Measurements from ENCODE around the gene CNBD2.

The CNBD2 gene

DNA sequence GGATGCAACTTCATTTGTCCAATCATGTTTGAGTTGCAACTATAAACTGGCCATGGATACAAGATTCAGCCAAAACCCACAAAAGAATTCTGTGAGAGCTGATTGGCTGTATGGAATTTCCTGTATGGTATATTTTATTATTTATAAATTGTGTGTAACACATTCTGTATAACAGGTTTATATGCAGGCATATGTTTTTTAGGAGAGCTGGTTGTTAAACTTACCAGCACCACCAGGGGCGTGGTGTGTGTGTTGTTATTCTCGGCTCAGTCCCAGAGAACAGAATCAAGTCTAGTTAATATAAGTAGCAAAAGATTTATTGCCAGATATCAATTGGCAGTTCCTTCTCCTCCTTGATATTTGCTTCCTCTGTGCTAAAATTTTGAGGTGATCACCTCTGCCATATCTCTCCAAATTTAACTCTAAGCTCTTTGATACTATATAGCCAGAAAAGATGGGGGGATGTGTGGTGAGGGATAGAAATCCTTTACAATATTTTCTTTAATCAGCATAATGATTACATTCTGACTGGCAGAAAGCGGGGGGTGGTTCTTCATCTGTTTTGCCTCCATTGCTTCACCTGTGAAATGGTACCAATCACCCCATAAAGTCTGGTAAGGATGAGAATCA lies 22.9 kb downstream of the CNBD2 start:
- TF ChIP-seq SIN3A (IDR thresholded peaks at IDR 0.05; ENCODE audit: borderline replicate concordance, insufficient read depth, low read length) (no peak), TAF1 (IDR thresholded peaks at IDR 0.05; ENCODE audit: borderline replicate concordance, insufficient read depth, low read length) (no peak), FOXP2 (optimal IDR thresholded peaks at IDR 0.05; ENCODE audit: borderline replicate concordance, extremely low read depth, extremely low read length, insufficient read depth) (no peak), POLR2AphosphoS5 (IDR thresholded peaks at IDR 0.05; ENCODE audit: low read depth, low read length) (no peak)
- TF ChIP-seq, protein P1, sequence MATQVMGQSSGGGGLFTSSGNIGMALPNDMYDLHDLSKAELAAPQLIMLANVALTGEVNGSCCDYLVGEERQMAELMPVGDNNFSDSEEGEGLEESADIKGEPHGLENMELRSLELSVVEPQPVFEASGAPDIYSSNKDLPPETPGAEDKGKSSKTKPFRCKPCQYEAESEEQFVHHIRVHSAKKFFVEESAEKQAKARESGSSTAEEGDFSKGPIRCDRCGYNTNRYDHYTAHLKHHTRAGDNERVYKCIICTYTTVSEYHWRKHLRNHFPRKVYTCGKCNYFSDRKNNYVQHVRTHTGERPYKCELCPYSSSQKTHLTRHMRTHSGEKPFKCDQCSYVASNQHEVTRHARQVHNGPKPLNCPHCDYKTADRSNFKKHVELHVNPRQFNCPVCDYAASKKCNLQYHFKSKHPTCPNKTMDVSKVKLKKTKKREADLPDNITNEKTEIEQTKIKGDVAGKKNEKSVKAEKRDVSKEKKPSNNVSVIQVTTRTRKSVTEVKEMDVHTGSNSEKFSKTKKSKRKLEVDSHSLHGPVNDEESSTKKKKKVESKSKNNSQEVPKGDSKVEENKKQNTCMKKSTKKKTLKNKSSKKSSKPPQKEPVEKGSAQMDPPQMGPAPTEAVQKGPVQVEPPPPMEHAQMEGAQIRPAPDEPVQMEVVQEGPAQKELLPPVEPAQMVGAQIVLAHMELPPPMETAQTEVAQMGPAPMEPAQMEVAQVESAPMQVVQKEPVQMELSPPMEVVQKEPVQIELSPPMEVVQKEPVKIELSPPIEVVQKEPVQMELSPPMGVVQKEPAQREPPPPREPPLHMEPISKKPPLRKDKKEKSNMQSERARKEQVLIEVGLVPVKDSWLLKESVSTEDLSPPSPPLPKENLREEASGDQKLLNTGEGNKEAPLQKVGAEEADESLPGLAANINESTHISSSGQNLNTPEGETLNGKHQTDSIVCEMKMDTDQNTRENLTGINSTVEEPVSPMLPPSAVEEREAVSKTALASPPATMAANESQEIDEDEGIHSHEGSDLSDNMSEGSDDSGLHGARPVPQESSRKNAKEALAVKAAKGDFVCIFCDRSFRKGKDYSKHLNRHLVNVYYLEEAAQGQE (IDR thresholded peaks at IDR 0.05; ENCODE audit: insufficient read depth in 1 of 2, low read depth in 2 of 2, low read length in 2 of 2) = no peak

DNA sequence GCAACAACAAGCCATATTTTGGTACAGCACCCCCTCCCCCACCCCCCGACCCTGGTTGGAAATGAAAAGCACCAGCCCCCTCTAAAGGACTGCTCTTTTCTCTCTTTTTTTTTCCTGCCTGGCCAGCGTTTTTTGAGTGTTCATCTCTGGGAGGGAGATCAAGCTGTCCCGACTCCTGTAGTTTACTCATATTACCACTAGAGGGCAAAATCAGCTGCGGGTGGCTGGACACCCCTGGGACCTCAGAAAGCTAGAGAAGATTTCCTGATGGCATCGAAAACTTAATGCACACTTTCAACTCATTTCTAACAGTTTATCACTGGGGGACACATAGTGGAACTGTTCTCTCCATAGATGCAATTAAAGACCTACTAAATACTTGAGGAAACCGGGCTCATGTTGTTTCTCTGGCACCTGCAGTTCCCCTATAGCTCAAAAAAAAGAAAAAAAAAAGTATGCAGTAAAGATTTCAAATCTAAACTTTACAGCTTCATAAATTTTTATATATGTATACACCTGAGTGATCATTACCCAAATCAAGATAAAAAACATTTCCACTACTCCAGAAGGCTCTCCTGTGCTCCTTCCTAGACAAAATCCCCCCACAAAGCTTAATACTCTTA lies 24.4 kb downstream of the CNBD2 start:
- TF ChIP-seq SIN3A (IDR thresholded peaks at IDR 0.05; ENCODE audit: borderline replicate concordance, insufficient read depth, low read length) = no peak
- no peak for TF ChIP-seq POLR2AphosphoS5 (IDR thresholded peaks at IDR 0.05; ENCODE audit: low read depth, low read length)
- no peak for TF ChIP-seq FOXP2 (optimal IDR thresholded peaks at IDR 0.05; ENCODE audit: borderline replicate concordance, extremely low read depth, extremely low read length, insufficient read depth)
- TF ChIP-seq, protein P1 (IDR thresholded peaks at IDR 0.05; ENCODE audit: insufficient read depth in 1 of 2, low read depth in 2 of 2, low read length in 2 of 2) = no peak
- TF ChIP-seq TAF1 (IDR thresholded peaks at IDR 0.05; ENCODE audit: borderline replicate concordance, insufficient read depth, low read length) = no peak

DNA sequence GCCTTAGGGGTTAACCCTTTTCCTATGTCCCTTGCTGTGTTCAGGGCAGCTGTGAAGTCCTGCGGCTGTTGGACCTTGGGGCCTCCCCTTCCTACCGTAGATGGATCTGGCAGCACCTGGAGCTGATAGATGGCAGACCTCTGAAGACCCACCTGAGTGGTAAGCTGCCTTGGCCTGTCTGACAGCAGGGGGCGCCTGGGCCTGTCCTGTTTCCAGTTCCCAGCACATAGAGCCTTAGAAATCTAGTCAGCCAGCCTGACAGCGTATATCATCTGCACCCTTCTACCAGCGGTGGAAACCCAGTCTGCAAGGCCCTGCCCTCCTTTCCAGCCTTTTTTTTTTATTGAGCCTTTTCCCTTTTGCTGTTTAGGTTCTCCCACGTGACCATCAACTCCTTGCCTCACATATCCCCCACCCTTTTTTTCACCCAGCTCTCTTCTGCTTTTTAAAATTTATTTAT lies 26.6 kb downstream of the CNBD2 start:
- TF ChIP-seq, protein P1 (IDR thresholded peaks at IDR 0.05; ENCODE audit: insufficient read depth in 1 of 2, low read depth in 2 of 2, low read length in 2 of 2) = no peak
- peak; percentile 38 for TF ChIP-seq FOXP2 (optimal IDR thresholded peaks at IDR 0.05; ENCODE audit: borderline replicate concordance, extremely low read depth, extremely low read length, insufficient read depth)

DNA sequence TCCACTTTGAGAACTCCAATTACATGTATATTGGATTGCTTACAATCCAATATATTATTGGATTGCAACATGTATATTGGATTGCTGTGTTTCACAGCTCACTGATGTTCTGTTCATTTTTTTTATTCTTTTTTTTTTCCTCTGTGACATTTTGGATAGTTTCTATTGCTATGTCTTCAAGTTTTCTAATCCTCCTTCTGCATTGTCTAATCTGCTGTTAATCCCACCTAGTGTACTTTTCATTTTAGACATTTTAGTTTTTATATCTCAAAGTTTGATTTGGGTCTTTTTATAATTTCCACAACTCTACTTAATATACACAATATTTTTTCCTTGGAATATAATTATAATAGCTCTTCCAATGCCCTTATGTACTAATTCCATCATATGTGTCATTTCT lies 34.5 kb downstream of the CNBD2 start:
- TF ChIP-seq SIN3A (IDR thresholded peaks at IDR 0.05; ENCODE audit: borderline replicate concordance, insufficient read depth, low read length) (no peak), FOXP2 (optimal IDR thresholded peaks at IDR 0.05; ENCODE audit: borderline replicate concordance, extremely low read depth, extremely low read length, insufficient read depth) (no peak), POLR2AphosphoS5 (IDR thresholded peaks at IDR 0.05; ENCODE audit: low read depth, low read length) (no peak), TAF1 (IDR thresholded peaks at IDR 0.05; ENCODE audit: borderline replicate concordance, insufficient read depth, low read length) (no peak)
- TF ChIP-seq, protein P1 (IDR thresholded peaks at IDR 0.05; ENCODE audit: insufficient read depth in 1 of 2, low read depth in 2 of 2, low read length in 2 of 2) = no peak

Measured in PFSK-1 (cell line).